Mesenchymal stem cell (in vitro differentiated cells and primary cell): Measurements from ENCODE around the gene HAT1.

ENCODE experiments used
- DNase-seq: peaks from one replicate; pipeline ENCODE4 v3.0.0-alpha.2; 2013
- H2AFZ ChIP-seq: one replicate; pipeline ENCODE4 v1.6.1; 2013; ENCODE audit warnings: low read depth, mild to moderate bottlenecking, control low read depth, inconsistent platforms, low read length, moderate library complexity
- H2AK5ac ChIP-seq: 2 replicates; pipeline ENCODE4 v1.6.1; 2013; ENCODE audit warnings: low read length, moderate library complexity, mild to moderate bottlenecking, inconsistent platforms; ENCODE audit not compliant: severe bottlenecking
- H2BK120ac ChIP-seq: one replicate; pipeline ENCODE4 v1.6.1; 2013; ENCODE audit warnings: low read depth, mild to moderate bottlenecking, inconsistent platforms, low read length, moderate library complexity
- H2BK12ac ChIP-seq, 2 experiments: one replicate each; pipeline ENCODE4 v1.6.1; 2013; ENCODE audit warnings: inconsistent platforms in 2 of 2, low read length in 2 of 2, mild to moderate bottlenecking in 2 of 2, moderate library complexity in 2 of 2, control low read depth in 1 of 2
- H2BK15ac ChIP-seq: one replicate; pipeline ENCODE4 v1.6.1; 2013; ENCODE audit warnings: mild to moderate bottlenecking, low read depth, inconsistent platforms; ENCODE audit not compliant: poor library complexity, severe bottlenecking
- H2BK5ac ChIP-seq: 2 replicates; pipeline ENCODE4 v1.6.1; 2013; ENCODE audit warnings: low read depth, mild to moderate bottlenecking, low read length, control low read depth, inconsistent platforms; ENCODE audit not compliant: poor library complexity, severe bottlenecking
- H3K14ac ChIP-seq, 2 experiments: one replicate each; pipeline ENCODE4 v1.6.1; 2013; ENCODE audit warnings: inconsistent platforms in 2 of 2, low read length in 2 of 2, control low read depth in 1 of 2, mild to moderate bottlenecking in 1 of 2, moderate library complexity in 1 of 2
- H3K18ac ChIP-seq, 2 experiments: one replicate each; pipeline ENCODE4 v1.6.1; 2013; ENCODE audit warnings: inconsistent platforms in 2 of 2, low read length in 2 of 2, control low read depth in 1 of 2, low read depth in 1 of 2, mild to moderate bottlenecking in 1 of 2
- H3K23ac ChIP-seq, 2 experiments: one replicate each; pipeline ENCODE4 v1.6.1; 2013; ENCODE audit warnings: inconsistent platforms in 2 of 2, low read length in 2 of 2, mild to moderate bottlenecking in 2 of 2, moderate library complexity in 2 of 2, control low read depth in 1 of 2
- H3K27ac ChIP-seq: 2 replicates; pipeline ENCODE4 v1.5.1; 2013; ENCODE audit warnings: mild to moderate bottlenecking, moderate library complexity, low read length, control low read depth, inconsistent platforms; ENCODE audit not compliant: poor library complexity, severe bottlenecking
- H3K27me3 ChIP-seq, 2 experiments: 2 replicates each; pipeline versions ENCODE4 v1.6.1 to v1.7.0; 2013; ENCODE audit warnings: low read length in 2 of 2, mild to moderate bottlenecking in 2 of 2, moderate library complexity in 2 of 2, control low read depth in 1 of 2, inconsistent platforms in 1 of 2; ENCODE audit not compliant: control insufficient read depth in 1 of 2, insufficient read depth in 1 of 2
- H3K36me3 ChIP-seq, 2 experiments: 2 replicates each; pipeline versions ENCODE4 v1.6.1 to v1.7.0; 2013; ENCODE audit warnings: low read length in 2 of 2, control low read depth in 1 of 2, inconsistent platforms in 1 of 2, low read depth in 1 of 2, mild to moderate bottlenecking in 1 of 2; ENCODE audit not compliant: insufficient read depth in 2 of 2, control insufficient read depth in 1 of 2
- H3K4ac ChIP-seq, 2 experiments: one replicate each; pipeline ENCODE4 v1.6.1; 2013; ENCODE audit warnings: inconsistent platforms in 2 of 2, low read length in 2 of 2, mild to moderate bottlenecking in 2 of 2, moderate library complexity in 2 of 2, control low read depth in 1 of 2, low read depth in 1 of 2
- H3K4me1 ChIP-seq: 2 replicates; pipeline ENCODE4 v1.6.1; 2013; ENCODE audit warnings: low read depth, low read length, control low read depth; ENCODE audit not compliant: control insufficient read depth, insufficient read depth
- H3K4me2 ChIP-seq: 2 replicates; pipeline ENCODE4 v1.6.1; 2013; ENCODE audit warnings: low read length, mild to moderate bottlenecking, inconsistent platforms; ENCODE audit not compliant: poor library complexity, severe bottlenecking
- H3K4me3 ChIP-seq, 2 experiments: 2 replicates each; pipeline versions ENCODE4 v1.5.1 to v1.7.0; 2013; ENCODE audit warnings: low read length in 2 of 2, mild to moderate bottlenecking in 2 of 2, control low read depth in 1 of 2, low read depth in 1 of 2; ENCODE audit not compliant: insufficient read depth in 1 of 2
- H3K79me1 ChIP-seq: replicated peaks from 2 replicates; pipeline ENCODE4 v1.6.1; 2013; ENCODE audit warnings: mild to moderate bottlenecking, control low read depth, low read length, inconsistent platforms; ENCODE audit not compliant: poor library complexity, severe bottlenecking
- H3K9ac ChIP-seq: 2 replicates; pipeline ENCODE4 v1.7.0; 2013; ENCODE audit warnings: mild to moderate bottlenecking, low read length, moderate library complexity
- H3K9me3 ChIP-seq: 2 replicates; pipeline ENCODE4 v1.7.0; 2013; ENCODE audit warnings: mild to moderate bottlenecking, low read length; ENCODE audit not compliant: control insufficient read depth
- H4K8ac ChIP-seq: one replicate; pipeline ENCODE4 v1.6.1; 2013; ENCODE audit warnings: inconsistent platforms, mild to moderate bottlenecking, low read length, moderate library complexity
- H4K91ac ChIP-seq: one replicate; pipeline ENCODE4 v1.6.1; 2013; ENCODE audit warnings: mild to moderate bottlenecking, low read length, inconsistent platforms
- whole genome bisulfite sequencing: methylation state at CpG from one replicate; pipeline ENCODE4 v1.1.7; 2013; ENCODE audit warnings: mixed read lengths; 5-methylcytosine and 5-hydroxymethylcytosine counted together

The HAT1 gene

DNA sequence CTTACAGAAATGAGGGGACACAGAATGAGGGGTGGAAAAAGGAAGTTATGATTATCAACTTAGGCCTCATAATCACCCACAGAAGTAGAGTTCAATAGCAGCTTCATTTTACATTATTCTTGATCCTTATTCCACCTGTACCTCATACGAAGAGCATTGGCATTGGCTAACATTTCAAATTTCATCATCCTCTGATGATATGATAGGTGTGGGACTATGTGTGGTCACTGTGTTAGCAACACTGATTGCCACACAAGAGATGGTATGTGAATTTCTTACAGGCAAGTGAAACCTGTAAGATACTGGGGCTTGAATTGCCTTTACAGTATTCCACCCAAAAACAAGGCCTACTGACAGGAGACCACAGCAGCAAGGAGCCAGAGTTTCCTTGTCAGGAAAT, 14.0 kb upstream of the HAT1 start:
- no peak for DNase-seq
- Histone ChIP-seq H4K8ac (no peak overlapping the region), H3K4ac (no peak overlapping the region), H3K18ac (no peak overlapping the region), H2AFZ (peak overlapping the region; percentile 39), H3K27me3 (no peaks in the 10 kb centered on the region), H3K4me1 (no peaks in the 10 kb centered on the region), H4K91ac (no peak overlapping the region), H3K14ac (no peak overlapping the region), H2AK5ac (no peak overlapping the region), H2BK120ac (no peak overlapping the region), H3K23ac (no peak overlapping the region), H3K9me3 (no peaks in the 10 kb centered on the region), H3K4me3 (no peak overlapping the region), H3K36me3 (no peaks in the 10 kb centered on the region), H3K27ac (no peak overlapping the region), H2BK12ac (no peak overlapping the region), H3K9ac (no peak overlapping the region), H3K4me2 (no peak overlapping the region), H2BK5ac (no peak overlapping the region), H2BK15ac (no peak overlapping the region), H3K79me1 (no peaks in the 10 kb centered on the region)
- 100% methylated on average over 1 of the region's 1 CpG for WGBS

DNA sequence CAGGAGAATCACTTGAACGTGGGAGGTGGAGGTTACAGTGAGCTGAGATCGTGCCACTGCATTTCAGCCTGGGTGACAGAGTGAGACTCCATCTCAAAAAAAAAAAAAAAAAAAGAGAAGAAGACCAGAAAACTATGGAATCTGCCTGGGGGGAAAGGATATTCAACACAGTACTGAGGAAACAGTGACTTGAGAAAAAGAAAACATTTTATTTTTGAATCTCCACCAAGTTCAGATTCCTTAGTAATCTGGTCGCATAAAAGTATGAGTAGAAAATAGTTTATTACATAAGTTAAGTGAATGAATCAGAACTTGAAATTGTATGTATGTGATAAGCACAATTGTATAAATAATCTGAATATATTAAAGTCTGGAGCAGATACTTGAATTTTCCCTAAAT, 13.0 kb upstream of the HAT1 start:
- Histone ChIP-seq H3K4me2 (no peak overlapping the region), H3K14ac (no peak overlapping the region), H4K91ac (no peak overlapping the region), H2BK15ac (no peak overlapping the region), H3K27me3 (no peaks in the 10 kb centered on the region), H3K9ac (no peak overlapping the region), H3K9me3 (no peaks in the 10 kb centered on the region), H2BK12ac (no peak overlapping the region), H3K18ac (no peak overlapping the region), H3K4ac (no peak overlapping the region), H3K23ac (no peak overlapping the region), H3K4me1 (no peaks in the 10 kb centered on the region), H2BK120ac (no peak overlapping the region), H3K27ac (no peak overlapping the region), H2AK5ac (no peak overlapping the region), H3K79me1 (no peaks in the 10 kb centered on the region), H2BK5ac (no peak overlapping the region), H3K36me3 (no peaks in the 10 kb centered on the region), H4K8ac (no peak overlapping the region), H2AFZ (no peak overlapping the region), H3K4me3 (no peak overlapping the region)
- WGBS: 93% methylated on average over 2 of the region's 3 CpGs
- DNase-seq: no peak

DNA sequence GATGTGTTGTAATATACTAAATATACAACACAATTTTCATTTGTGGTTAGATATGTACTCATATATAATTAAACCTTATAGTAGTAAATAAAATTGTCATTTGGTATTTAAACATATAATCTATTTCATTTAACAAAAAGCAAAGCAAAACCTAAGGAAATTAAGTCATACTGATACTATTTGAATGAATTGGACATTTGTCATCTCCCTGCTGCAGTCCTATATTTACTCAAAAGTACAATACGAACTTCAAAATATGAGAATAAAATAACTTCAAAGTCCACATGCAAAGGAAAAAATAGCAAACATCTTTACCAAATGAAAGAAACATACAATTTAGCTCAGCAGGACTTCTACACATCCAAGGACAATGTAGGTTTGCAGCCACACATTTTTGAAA, 11.8 kb upstream of the HAT1 start:
- no peak overlapping the region for H3K4me3 ChIP-seq
- H2BK120ac ChIP-seq: no peak overlapping the region
- no peak overlapping the region for H4K91ac ChIP-seq
- H3K14ac ChIP-seq: no peak overlapping the region
- no peaks in the 10 kb centered on the region for H3K9me3 ChIP-seq
- H2BK12ac ChIP-seq: no peak overlapping the region
- H3K4me2 ChIP-seq: no peak overlapping the region
- H3K4me1 ChIP-seq: no peaks in the 10 kb centered on the region
- no peak overlapping the region for H3K27ac ChIP-seq
- no peak overlapping the region for H3K4ac ChIP-seq
- no peak overlapping the region for H2BK15ac ChIP-seq
- no peak overlapping the region for H3K23ac ChIP-seq
- no peak overlapping the region for H3K18ac ChIP-seq
- H3K79me1 ChIP-seq: no peaks in the 10 kb centered on the region
- no peak for DNase-seq
- 100% methylated on average over 1 of the region's 1 CpG for WGBS
- no peaks in the 10 kb centered on the region for H3K36me3 ChIP-seq
- no peaks in the 10 kb centered on the region for H3K27me3 ChIP-seq
- no peak overlapping the region for H2AK5ac ChIP-seq
- no peak overlapping the region for H3K9ac ChIP-seq
- no peak overlapping the region for H2AFZ ChIP-seq
- no peak overlapping the region for H4K8ac ChIP-seq
- H2BK5ac ChIP-seq: no peak overlapping the region

DNA sequence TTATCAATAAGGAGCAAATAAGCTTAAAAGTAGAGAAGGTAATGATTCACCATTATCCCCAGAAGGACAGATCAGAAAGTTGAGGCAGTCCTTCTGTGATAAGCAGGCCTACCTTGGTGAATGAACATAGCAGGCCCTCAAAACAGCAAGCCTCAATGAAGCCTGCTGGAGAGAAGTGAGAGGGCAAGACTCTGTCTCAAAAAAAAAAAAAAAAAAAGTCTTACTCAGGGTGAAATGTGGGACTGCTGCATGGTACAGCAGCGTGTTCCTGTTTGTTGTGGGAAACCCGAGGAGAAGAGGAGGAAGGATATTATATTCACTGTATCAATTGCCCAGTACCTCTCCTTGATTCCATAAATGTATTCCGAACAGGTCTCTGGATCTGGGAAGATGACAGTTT, 8.7 kb upstream of the HAT1 start:
- Histone ChIP-seq H3K9me3 (no peaks in the 10 kb centered on the region), H3K4me3 (no peak overlapping the region), H3K23ac (no peak overlapping the region), H2BK12ac (no peak overlapping the region), H2AFZ (no peak overlapping the region), H4K8ac (no peak overlapping the region), H3K4ac (no peak overlapping the region), H3K36me3 (no peaks in the 10 kb centered on the region), H2AK5ac (no peak overlapping the region), H3K27me3 (no peaks in the 10 kb centered on the region), H3K14ac (no peak overlapping the region), H3K79me1 (no peaks in the 10 kb centered on the region), H2BK120ac (no peak overlapping the region), H2BK5ac (no peak overlapping the region), H3K18ac (no peak overlapping the region), H2BK15ac (no peak overlapping the region), H3K4me1 (no peaks in the 10 kb centered on the region), H4K91ac (no peak overlapping the region), H3K9ac (no peak overlapping the region), H3K4me2 (no peak overlapping the region), H3K27ac (no peak overlapping the region)
- DNase-seq: no peak
- no CpG with 5 or more reads among the region's 3 CpGs for WGBS
